Activated T-cell treated with anti-CD3 and anti-CD28 coated beads, Interleukin-2, amount 50 U/mL, for 4 hours (primary cell): ENCODE measurements around the gene OR52B6. TPM values are rescaled to one million over a fixed set of nuclear protein-coding genes. Genes with fewer than 3 reads are reported as not detected.
A peak's percentile ranks its signal among the peaks of the same experiment; 100 is the strongest.
"Not testable (repeated sequence)": the region's sequence is repeated elsewhere in the genome, so short reads cannot be mapped to it uniquely, and the experiment has no call there.

Source experiments
- ATAC-seq, 2 donors: fragments of 200-7000 bp; cut with Tn5 transposase; one replicate each; pipeline ENCODE4 v1.10.0; 2021
- DNase-seq: peaks from one replicate; pipeline ENCODE4 v3.0.0-alpha.2; 2020
- H3K27me3 Mint-ChIP-seq: one replicate; pipeline ENCODE4 v1.8.0; 2021; ENCODE audit warnings: low read depth, mixed read lengths
- H3K36me3 Mint-ChIP-seq: one replicate; pipeline ENCODE4 v1.8.0; 2022; ENCODE audit warnings: mixed read lengths; ENCODE audit not compliant: insufficient read depth
- H3K4me1 Mint-ChIP-seq: one replicate; pipeline ENCODE4 v1.8.0; 2021; ENCODE audit warnings: low read depth, mixed read lengths
- H3K4me3 Mint-ChIP-seq: one replicate; pipeline ENCODE4 v1.8.0; 2021; ENCODE audit warnings: mild to moderate bottlenecking, moderate library complexity, mixed read lengths
- H3K9me3 Mint-ChIP-seq: one replicate; pipeline ENCODE4 v1.8.0; 2021; ENCODE audit warnings: mixed read lengths
- total RNA-seq, 3 donors: library from RNA; stranded (reverse); gene quantifications; one replicate each; pipeline ENCODE4 v1.2.1, GENCODE V29; 2021

Gene OR52B6
- total RNA-seq, 3 donors from 2014 or later = not detected

DNA sequence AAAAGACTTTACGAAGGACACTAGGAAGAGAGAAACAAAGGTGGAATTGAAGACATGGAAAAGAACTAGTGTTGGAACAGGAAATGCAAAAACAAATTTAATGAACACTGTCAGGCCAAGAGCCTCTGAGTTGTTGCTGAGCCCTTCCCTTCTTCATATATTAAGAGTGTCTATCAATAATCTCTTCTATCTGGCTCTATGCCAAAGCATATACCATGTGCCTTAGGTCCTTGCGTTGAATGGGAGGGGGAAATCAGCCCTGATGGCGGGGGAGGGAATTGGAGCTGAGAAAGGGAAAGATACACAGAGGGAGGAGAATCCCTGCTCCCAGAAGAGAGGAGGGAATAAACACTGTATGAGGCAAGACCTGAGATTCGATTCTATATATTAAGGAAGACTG lies 5.5 kb upstream of the OR52B6 start:
- Mint-ChIP-seq H3K4me3 (no peak overlapping the region), H3K36me3 (no peaks in the 10 kb centered on the region), H3K27me3 (peaks cover 2% of the 10 kb centered on the region), H3K9me3 (no peaks in the 10 kb centered on the region), H3K4me1 (no peaks in the 10 kb centered on the region)
- DNase-seq (no peak), ATAC-seq (no peak)

GRCh38 chr11:5577101-5577500 lies 3.6 kb upstream of the OR52B6 start:
- no peaks in the 10 kb centered on the region for H3K4me1 Mint-ChIP-seq
- no peaks in the 10 kb centered on the region for H3K36me3 Mint-ChIP-seq
- ATAC-seq (no peak), DNase-seq (no peak)
- no peak overlapping the region for H3K4me3 Mint-ChIP-seq
- H3K9me3 Mint-ChIP-seq = no peaks in the 10 kb centered on the region
- peaks cover 2% of the 10 kb centered on the region for H3K27me3 Mint-ChIP-seq

GRCh38 chr11:5581014-5581413 lies 337 bp downstream of the OR52B6 start:
- no peak for DNase-seq
- peaks cover 2% of the 10 kb centered on the region for H3K27me3 Mint-ChIP-seq
- no peak for ATAC-seq
- peaks cover 4% of the 10 kb centered on the region for H3K9me3 Mint-ChIP-seq
- no peak overlapping the region for H3K4me3 Mint-ChIP-seq
- H3K4me1 Mint-ChIP-seq = no peaks in the 10 kb centered on the region
- no peaks in the 10 kb centered on the region for H3K36me3 Mint-ChIP-seq

- not testable (repeated sequence) for H3K27me3 Mint-ChIP-seq, DNase-seq, H3K36me3 Mint-ChIP-seq, H3K9me3 Mint-ChIP-seq, ATAC-seq, H3K4me3 Mint-ChIP-seq, H3K4me1 Mint-ChIP-seq
Measured at GRCh38 chr11:5584458-5584857, 3.8 kb downstream of the OR52B6 start.

- not testable (repeated sequence) for H3K27me3 Mint-ChIP-seq, H3K4me3 Mint-ChIP-seq, H3K9me3 Mint-ChIP-seq, H3K36me3 Mint-ChIP-seq, H3K4me1 Mint-ChIP-seq, DNase-seq, ATAC-seq
Measured at GRCh38 chr11:5589906-5590305, 9.2 kb downstream of the OR52B6 start.

DNA sequence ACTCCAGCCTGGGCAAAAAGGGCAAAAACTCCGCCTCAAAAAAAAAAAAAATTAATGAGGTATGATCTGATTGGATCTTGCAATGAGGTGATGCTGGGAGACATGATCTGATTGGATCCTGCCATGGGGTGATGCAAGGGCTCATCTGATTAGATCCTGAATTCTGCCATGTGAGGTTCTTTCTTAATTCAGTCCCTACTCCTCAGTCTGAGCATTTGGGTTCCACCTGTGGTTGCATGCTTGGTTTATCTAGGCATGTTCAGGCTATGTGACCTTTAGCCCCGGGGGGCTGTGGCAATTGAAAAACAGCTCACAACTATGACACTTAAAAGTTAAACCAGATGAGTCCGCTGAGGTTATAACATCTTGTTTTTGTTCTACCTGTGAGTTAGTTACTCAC lies 10.9 kb downstream of the OR52B6 start:
- H3K4me1 Mint-ChIP-seq = peaks cover 2% of the 10 kb centered on the region
- peaks cover 2% of the 10 kb centered on the region for H3K27me3 Mint-ChIP-seq
- ATAC-seq = no peak
- H3K36me3 Mint-ChIP-seq = no peaks in the 10 kb centered on the region
- DNase-seq = no peak
- H3K9me3 Mint-ChIP-seq = no peaks in the 10 kb centered on the region
- no peak overlapping the region for H3K4me3 Mint-ChIP-seq

DNA sequence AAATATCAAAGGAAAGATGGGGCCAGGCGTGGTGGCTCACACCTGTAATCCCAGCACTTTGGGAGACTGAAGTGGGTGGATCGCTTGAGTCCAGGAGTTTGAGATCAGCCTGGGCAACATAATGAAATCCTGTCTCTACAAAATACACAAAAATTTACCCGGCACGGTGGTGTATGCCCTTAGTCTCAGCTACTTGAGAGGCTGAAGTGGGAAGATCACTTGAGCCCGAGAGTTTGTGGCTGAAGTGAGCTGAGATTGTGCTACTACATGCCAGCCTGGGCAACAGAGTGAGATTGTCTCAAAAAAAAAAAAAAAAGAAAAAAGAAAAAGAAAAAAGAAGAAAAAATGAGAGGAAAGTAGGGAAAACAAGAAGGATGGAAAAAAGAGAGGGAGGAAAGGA lies 11.9 kb downstream of the OR52B6 start:
- no peak for DNase-seq
- ATAC-seq = no peak
- Mint-ChIP-seq H3K4me1 (peaks cover 3% of the 10 kb centered on the region), H3K4me3 (no peak overlapping the region), H3K9me3 (no peaks in the 10 kb centered on the region), H3K27me3 (peaks cover 4% of the 10 kb centered on the region), H3K36me3 (no peaks in the 10 kb centered on the region)

DNA sequence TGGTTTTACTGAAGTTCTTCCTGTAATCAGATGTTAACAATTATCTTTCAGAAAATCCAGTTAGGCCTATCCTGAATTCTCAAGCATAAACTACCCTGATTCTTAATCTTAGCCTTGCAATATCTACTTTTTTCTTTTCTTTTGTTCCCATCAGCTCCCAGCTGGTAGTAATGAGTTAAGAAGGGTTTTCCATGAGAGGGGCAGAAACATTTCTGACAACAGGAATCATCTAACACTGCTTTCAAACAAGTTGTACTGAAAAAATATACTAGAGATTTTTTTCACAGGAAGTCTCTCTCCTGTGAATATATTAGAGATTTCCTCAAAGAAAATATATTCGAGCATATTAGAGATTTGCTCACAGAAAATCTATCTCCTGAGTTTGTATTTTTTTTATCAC lies 12.5 kb downstream of the OR52B6 start:
- Mint-ChIP-seq H3K9me3 (no peaks in the 10 kb centered on the region), H3K36me3 (no peaks in the 10 kb centered on the region), H3K4me3 (no peak overlapping the region), H3K27me3 (peaks cover 5% of the 10 kb centered on the region), H3K4me1 (peaks cover 3% of the 10 kb centered on the region)
- no peak for DNase-seq
- no peak for ATAC-seq

DNA sequence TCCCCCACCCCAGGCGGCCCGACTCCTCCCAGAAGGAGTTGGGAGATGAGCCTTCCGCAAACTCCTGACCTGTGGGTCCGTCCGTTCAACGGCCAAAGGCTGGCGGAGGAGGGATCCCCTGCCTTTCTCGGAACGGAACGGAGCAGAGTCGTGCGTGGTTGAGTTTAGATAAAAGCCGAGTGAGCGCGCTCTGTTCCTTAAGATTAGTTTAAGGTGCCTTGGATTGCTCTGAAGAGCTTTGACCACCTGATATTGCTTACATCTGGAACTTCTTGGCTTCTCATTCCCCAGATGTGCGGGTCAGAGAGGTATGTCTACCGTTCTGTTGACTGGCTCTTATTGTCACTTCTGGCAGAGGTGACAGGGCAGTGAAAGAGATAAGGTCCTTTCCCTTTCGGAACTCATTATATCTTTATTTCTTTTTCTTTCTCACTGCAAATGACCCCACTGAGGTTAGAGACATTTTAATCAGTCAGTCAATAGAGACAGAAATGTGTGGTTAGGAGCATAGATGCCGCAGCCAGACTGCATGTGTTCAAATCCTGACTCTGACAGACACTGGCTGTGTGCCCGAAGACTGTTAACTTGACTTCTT lies 16.0 kb downstream of the OR52B6 start, which contains the start of gene TRIM6:
TSS of gene TRIM6 (plus strand) at position 31 of the 595 bp plus-strand sequence. CDS start at position 292, 261 bp downstream.
- H3K9me3 Mint-ChIP-seq = no peaks in the 10 kb centered on the region
- ATAC-seq = peak in 1 of 2 donors; percentile 30

DNA sequence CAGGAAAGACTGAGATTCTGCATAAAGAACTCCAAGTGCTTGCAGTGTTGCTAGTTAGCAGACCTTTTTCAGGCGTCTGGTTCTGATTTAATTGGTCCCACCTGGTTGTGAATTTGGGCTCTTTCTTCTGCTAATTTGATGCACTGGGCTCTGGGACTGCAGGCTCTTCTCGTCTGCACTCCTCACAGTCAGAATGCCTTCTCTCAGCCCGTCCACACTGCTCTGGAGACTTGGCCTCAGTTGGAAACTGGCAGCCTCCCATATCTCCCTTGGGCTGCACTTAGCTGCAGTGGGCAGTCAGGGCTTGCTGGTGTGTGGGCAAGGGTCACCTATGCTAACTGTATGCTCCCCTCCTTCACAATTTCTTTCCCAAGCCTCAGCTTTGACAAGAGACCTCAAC lies 17.3 kb downstream of the OR52B6 start:
- ATAC-seq = no peak
- DNase-seq = no peak

More for the DNA sequence above, 16.0 kb downstream of the OR52B6 start, which contains the start of gene TRIM6:
- Mint-ChIP-seq H3K27me3 (peaks cover 5% of the 10 kb centered on the region), H3K36me3 (no peaks in the 10 kb centered on the region), H3K4me1 (peaks cover 3% of the 10 kb centered on the region), H3K4me3 (peak within 1 kb of the TSS; percentile 68)
- DNase-seq = no peak

DNA sequence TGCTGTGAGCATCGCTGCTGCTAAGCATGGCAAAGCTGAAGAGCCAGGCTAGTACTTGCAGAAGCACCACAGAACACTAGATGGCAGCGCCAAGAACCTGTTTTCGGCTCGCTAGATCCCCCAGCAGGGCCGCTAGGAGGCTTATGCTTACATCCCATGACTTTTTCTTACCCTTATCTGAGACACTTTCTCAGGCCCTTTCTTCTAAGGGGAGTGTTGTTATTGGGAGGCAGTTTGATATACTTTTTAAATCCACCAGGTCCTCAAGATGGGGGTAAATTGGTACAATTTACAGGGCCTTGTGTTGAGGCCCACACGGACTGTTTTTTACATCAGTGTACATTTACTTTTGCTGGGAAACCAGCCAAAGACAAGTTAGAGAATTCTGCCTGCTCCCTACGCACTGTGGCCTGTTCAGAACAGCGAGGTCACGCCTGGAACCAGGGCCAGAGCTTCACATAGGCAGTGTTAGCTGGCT lies 19.7 kb downstream of the OR52B6 start:
- Mint-ChIP-seq H3K36me3 (no peaks in the 10 kb centered on the region), H3K4me1 (peaks cover 3% of the 10 kb centered on the region), H3K27me3 (peaks cover 5% of the 10 kb centered on the region), H3K9me3 (no peaks in the 10 kb centered on the region), H3K4me3 (no peak overlapping the region)
- ATAC-seq = peak; percentile 83 to 90
- peak; percentile 48 for DNase-seq

More for the DNA sequence above, 17.3 kb downstream of the OR52B6 start:
- H3K4me3 Mint-ChIP-seq = no peak overlapping the region
- no peaks in the 10 kb centered on the region for H3K9me3 Mint-ChIP-seq
- no peaks in the 10 kb centered on the region for H3K36me3 Mint-ChIP-seq
- peaks cover 3% of the 10 kb centered on the region for H3K4me1 Mint-ChIP-seq
- H3K27me3 Mint-ChIP-seq = peaks cover 5% of the 10 kb centered on the region

DNA sequence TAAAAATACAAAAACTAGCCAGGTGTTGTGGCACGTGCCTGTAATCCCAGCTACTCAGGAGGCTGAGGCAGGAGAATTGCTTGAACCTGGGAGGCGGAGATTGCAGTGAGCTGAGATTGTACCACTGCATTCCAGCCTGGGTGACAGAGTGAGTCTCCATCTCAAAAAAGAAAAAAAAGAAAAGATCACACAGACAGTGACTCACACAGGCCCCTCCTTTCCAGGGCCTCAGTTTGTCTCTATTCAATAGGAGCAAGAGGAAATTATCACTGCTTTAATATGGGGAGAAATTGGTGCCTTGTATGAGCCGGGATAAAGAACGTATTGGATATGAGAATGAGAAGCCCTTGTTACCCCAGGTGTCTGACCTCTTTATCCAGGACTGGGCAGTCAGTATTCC lies 22.1 kb downstream of the OR52B6 start:
- ATAC-seq = not testable (repeated sequence)

DNA sequence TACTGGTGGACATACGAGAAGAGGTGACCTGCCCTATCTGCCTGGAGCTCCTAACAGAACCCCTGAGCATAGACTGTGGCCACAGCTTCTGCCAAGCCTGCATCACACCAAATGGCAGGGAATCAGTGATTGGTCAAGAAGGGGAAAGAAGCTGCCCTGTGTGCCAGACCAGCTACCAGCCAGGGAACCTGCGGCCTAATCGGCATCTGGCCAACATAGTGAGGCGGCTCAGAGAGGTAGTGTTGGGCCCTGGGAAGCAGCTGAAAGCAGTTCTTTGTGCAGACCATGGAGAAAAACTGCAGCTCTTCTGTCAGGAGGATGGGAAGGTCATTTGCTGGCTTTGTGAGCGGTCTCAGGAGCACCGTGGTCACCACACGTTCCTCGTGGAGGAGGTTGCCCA lies 22.6 kb downstream of the OR52B6 start:
- no peaks in the 10 kb centered on the region for H3K9me3 Mint-ChIP-seq
- no peak overlapping the region for H3K4me3 Mint-ChIP-seq
- H3K36me3 Mint-ChIP-seq = no peaks in the 10 kb centered on the region
- DNase-seq = no peak
- no peaks in the 10 kb centered on the region for H3K27me3 Mint-ChIP-seq
- ATAC-seq = no peak
- no peaks in the 10 kb centered on the region for H3K4me1 Mint-ChIP-seq

More for the DNA sequence above, 22.1 kb downstream of the OR52B6 start:
- not testable (repeated sequence) for DNase-seq, H3K36me3 Mint-ChIP-seq, H3K9me3 Mint-ChIP-seq, H3K4me3 Mint-ChIP-seq, H3K27me3 Mint-ChIP-seq, H3K4me1 Mint-ChIP-seq

DNA sequence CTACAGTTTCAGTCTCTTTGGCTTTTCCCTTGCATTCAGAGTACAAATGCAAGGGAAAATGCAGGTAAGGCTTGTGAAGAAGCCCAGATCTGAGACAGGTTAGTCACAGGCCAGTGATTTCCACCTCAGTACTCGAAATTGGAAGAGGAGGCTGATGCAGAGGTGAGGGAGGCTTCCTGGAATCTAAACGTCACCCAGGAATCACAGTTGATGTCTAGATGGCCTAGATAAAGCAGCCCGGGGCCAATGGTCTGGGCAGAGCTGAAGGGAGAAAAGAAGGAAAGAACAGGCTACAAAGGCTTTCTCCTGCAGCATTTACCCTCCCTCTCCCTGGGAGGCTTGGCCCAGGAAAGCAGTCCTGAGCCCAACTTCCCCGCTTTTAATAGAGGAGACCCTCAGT lies 24.2 kb downstream of the OR52B6 start:
- Mint-ChIP-seq H3K27me3 (no peaks in the 10 kb centered on the region), H3K4me1 (no peaks in the 10 kb centered on the region), H3K4me3 (no peak overlapping the region), H3K36me3 (no peaks in the 10 kb centered on the region), H3K9me3 (no peaks in the 10 kb centered on the region)
- DNase-seq (no peak), ATAC-seq (no peak)

DNA sequence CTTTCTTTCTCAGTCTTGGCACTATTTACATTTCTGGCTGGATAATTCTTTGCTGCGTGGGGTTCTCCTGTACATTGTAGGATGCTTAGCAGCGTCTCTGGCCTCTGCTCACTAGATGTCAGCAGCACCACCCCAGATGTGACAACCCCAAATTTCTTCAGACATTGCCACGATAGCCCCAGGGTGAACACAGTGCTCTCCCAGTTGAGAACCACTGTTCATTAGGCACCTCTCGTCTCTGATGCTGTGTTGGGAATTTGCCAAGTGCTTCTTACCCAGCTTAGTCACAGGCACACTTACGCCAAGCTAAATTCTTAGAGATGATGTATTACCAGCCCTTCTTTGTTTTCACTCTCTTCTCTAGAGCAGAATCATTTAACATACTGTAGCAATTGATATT lies 25.2 kb downstream of the OR52B6 start:
- ATAC-seq (no peak), DNase-seq (no peak)
- peaks cover 3% of the 10 kb centered on the region for H3K4me1 Mint-ChIP-seq
- H3K36me3 Mint-ChIP-seq = peaks cover 1% of the 10 kb centered on the region
- no peaks in the 10 kb centered on the region for H3K9me3 Mint-ChIP-seq
- no peak overlapping the region for H3K4me3 Mint-ChIP-seq
- H3K27me3 Mint-ChIP-seq = no peaks in the 10 kb centered on the region
